CD4-positive, alpha-beta memory T cell (primary cell): Measurements from ENCODE around the gene CLSTN2. TPM values are rescaled to one million over a fixed set of nuclear protein-coding genes. Genes with fewer than 3 reads are reported as not detected.

Experiments
- CTCF ChIA-PET: fragments of 350-600 bp; sonication (Branson Sonifier 250); formaldehyde crosslinking; loops from one replicate; lab custom pipeline; 2021; ENCODE audit warnings: inconsistent platforms; ENCODE audit not compliant: partially characterized antibody; lab: Charles Lee
- POLR2A ChIA-PET: fragments of 350-600 bp; sonication (Branson Sonifier 250); formaldehyde crosslinking; loops from one replicate; lab custom pipeline; 2021; ENCODE audit not compliant: partially characterized antibody; lab: Charles Lee
- DNase-seq, 5 donors: peaks; one replicate each; pipeline versions ENCODE4 v3.0.0 to v3.0.0-alpha.2; 2020 to 2022; ENCODE audit warnings: mixed read lengths in 1 of 5
- H3K27ac ChIP-seq: one replicate; pipeline ENCODE4 v1.7.0; 2013; ENCODE audit warnings: low read depth, low read length
- H3K27me3 ChIP-seq: 2 replicates; pipeline ENCODE4 v1.7.0; 2013; ENCODE audit warnings: mild to moderate bottlenecking, low read length, moderate library complexity; ENCODE audit not compliant: insufficient read depth
- H3K36me3 ChIP-seq: 2 replicates; pipeline ENCODE4 v1.7.0; 2013; ENCODE audit warnings: mild to moderate bottlenecking, low read length, moderate library complexity; ENCODE audit not compliant: insufficient read depth
- H3K4me1 ChIP-seq: 2 replicates; pipeline ENCODE4 v1.7.0; 2013; ENCODE audit warnings: mild to moderate bottlenecking, low read length, moderate library complexity; ENCODE audit not compliant: insufficient read depth
- H3K4me3 ChIP-seq, 2 donors: one replicate each; pipeline ENCODE4 v1.7.0; 2013; ENCODE audit warnings: low read length in 2 of 2, mild to moderate bottlenecking in 1 of 2
- H3K9me3 ChIP-seq, 2 donors: one replicate each; pipeline ENCODE4 v1.7.0; 2013; ENCODE audit warnings: low read length in 2 of 2, control low read depth in 1 of 2; ENCODE audit not compliant: control insufficient read depth in 1 of 2
- H3K27ac Mint-ChIP-seq, 7 donors: one replicate each; pipeline ENCODE4 v1.8.0; 2020 to 2021; ENCODE audit warnings: mixed read lengths in 7 of 7, mild to moderate bottlenecking in 6 of 7, inconsistent platforms in 3 of 7, moderate library complexity in 3 of 7
- H3K27me3 Mint-ChIP-seq, 2 donors: one replicate each; pipeline ENCODE4 v1.8.0; 2020 to 2021; ENCODE audit warnings: mixed read lengths in 2 of 2
- H3K36me3 Mint-ChIP-seq, 2 donors: one replicate each; pipeline ENCODE4 v1.8.0; 2020 to 2021; ENCODE audit warnings: mixed read lengths in 2 of 2, inconsistent platforms in 1 of 2, mild to moderate bottlenecking in 1 of 2
- H3K4me1 Mint-ChIP-seq, 4 donors: one replicate each; pipeline ENCODE4 v1.8.0; 2020 to 2021; ENCODE audit warnings: mixed read lengths in 4 of 4, mild to moderate bottlenecking in 1 of 4
- H3K4me3 Mint-ChIP-seq, 8 donors: one replicate each; pipeline ENCODE4 v1.8.0; 2020 to 2021; ENCODE audit warnings: mixed read lengths in 8 of 8, mild to moderate bottlenecking in 7 of 8, moderate library complexity in 6 of 8, inconsistent platforms in 3 of 8
- H3K9me3 Mint-ChIP-seq, 8 donors: one replicate each; pipeline ENCODE4 v1.8.0; 2020 to 2021; ENCODE audit warnings: mixed read lengths in 8 of 8, mild to moderate bottlenecking in 5 of 8, inconsistent platforms in 3 of 8, moderate library complexity in 1 of 8
- intact Hi-C: fragments of 100-400 bp; cut with micrococcal nuclease; formaldehyde crosslinking; loops from one replicate; pipeline ENCODE4 v1.15.1; 2023
- polyA plus RNA-seq, 2 donors: library from polyadenylated mRNA; unstranded; fragments of 300-500 nt; fragmentation: Illumina TruSeq; gene quantifications; one replicate each; pipeline ENCODE4 v1.2.3, GENCODE V29; 2021
- total RNA-seq, 2 experiments: library from RNA; stranded (reverse); gene quantifications; one replicate each; pipeline ENCODE4 v1.2.3, GENCODE V29; 2021

The CLSTN2 gene
- total and polyA plus RNA-seq, 4 experiments from 2014 or later = not detected

DNA sequence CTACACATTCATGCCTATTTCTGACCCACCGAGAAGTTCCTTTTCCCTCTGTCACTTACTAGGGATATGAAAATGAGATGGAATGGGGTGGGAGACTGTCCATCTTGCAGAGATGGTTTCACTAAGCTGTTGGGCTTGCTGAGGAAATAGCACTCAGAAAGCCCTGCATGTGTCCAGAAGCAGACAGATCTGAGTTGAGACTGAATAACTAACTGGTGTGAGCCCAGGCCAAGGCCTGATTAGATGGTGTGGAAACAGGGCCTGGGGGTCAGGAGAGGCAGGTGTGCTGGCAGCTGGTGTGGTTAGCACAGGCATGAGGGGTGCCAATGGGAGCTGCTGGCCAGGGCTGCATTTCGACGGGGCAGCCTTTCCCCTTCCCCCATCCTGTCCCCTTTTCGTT is 72.1 kb downstream of the CLSTN2 start:
- peaks cover 0 to 2% (median 0%) of the 10 kb centered on the region in 8 donors for H3K9me3 Mint-ChIP-seq
- H3K4me1 Mint-ChIP-seq = no peaks in the 10 kb centered on the region
- intact Hi-C loops = no loop called here
- peaks cover 2 to 4% of the 10 kb centered on the region in 2 donors for H3K27me3 Mint-ChIP-seq
- no peaks in the 10 kb centered on the region for H3K4me1 ChIP-seq
- no peaks in the 10 kb centered on the region for H3K36me3 ChIP-seq
- no peak overlapping the region for H3K4me3 Mint-ChIP-seq
- no peaks in the 10 kb centered on the region for H3K36me3 Mint-ChIP-seq
- POLR2A ChIA-PET = no interaction called here
- CTCF ChIA-PET = no interaction called here
- H3K27ac Mint-ChIP-seq = no peak overlapping the region
- no peak overlapping the region for H3K4me3 ChIP-seq
- H3K9me3 ChIP-seq = no peaks in the 10 kb centered on the region
- DNase-seq = no peak
- H3K27ac ChIP-seq = no peak overlapping the region
- H3K27me3 ChIP-seq = no peaks in the 10 kb centered on the region

DNA sequence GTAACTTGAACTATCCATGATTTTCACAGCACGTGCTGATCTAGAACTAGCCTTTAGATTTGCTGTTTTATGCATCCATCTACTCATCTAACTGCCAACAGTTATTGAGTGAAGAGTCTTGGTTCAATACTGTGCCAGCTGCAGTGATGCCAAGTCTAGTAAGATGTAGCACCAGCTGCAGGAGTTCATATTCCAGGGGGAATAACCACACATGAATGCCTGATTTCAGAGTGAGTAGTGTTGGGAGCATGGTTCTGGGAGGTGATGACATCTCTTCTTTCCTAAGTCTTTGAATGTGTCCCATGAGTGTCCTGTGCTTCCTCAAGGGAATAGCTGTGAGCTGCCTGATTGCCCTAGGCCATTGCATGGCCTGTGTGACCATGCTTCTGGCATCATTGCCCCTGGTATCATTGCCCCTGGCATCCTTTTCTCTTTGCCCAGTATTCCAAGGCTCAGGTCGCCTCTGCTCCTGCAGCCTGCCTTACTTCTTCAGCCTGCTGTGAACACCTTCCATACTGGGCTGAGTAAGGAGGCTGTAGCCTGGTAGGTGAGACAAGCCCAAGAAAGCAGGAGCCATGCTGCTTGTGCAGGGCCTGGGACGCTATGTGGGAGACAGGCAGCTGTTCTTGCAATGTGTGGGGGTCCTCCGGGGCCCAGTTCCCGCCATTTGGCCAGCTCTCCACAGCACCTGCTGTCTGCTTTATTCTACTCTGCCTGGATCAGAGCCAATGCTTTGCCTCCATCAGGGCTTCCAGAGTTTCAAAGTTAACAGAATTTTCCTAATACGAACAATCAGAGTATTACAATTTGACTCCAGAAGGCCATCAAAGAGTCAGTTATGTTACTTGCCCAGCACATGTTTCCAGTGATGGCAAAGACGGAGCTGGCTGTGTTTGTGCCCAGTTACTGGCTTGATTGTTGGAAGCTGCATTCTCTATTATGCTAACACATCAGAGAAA is 73.2 kb downstream of the CLSTN2 start:
- Mint-ChIP-seq H3K27ac (no peak overlapping the region), H3K9me3 (peaks cover 0 to 2% (median 0%) of the 10 kb centered on the region in 8 donors)

DNA sequence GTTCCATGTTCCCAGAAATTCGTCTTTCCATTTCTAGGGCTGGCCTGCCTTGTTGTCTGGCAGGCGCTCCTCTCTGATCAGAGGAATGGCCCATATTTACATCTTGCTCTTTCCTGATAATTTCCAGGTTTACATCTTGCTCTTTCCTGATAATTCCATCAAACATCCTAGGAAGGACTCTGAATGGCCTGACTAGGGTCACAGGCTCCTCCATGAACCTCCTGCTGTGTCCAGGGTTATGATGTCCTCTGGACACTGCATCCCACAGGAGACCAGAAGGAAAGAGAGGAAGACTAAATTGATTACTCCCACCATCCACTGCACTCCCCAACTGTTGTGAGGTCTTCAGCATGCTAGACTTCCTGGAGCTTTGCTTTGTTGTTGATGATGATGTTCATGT is 75.4 kb downstream of the CLSTN2 start:
- H3K9me3 ChIP-seq = no peaks in the 10 kb centered on the region
- H3K4me3 ChIP-seq = no peak overlapping the region
- no peaks in the 10 kb centered on the region for H3K27me3 ChIP-seq
- no peaks in the 10 kb centered on the region for H3K4me1 ChIP-seq
- CTCF ChIA-PET = no interaction called here
- no peaks in the 10 kb centered on the region for H3K36me3 ChIP-seq
- POLR2A ChIA-PET = no interaction called here
- H3K27ac ChIP-seq = no peak overlapping the region
- H3K4me1 Mint-ChIP-seq = no peaks in the 10 kb centered on the region
- no peak overlapping the region for H3K27ac Mint-ChIP-seq
- DNase-seq = no peak
- intact Hi-C loops = no loop called here
- no peak overlapping the region for H3K4me3 Mint-ChIP-seq
- no peaks in the 10 kb centered on the region for H3K36me3 Mint-ChIP-seq
- H3K27me3 Mint-ChIP-seq = peaks cover 1 to 2% of the 10 kb centered on the region in 2 donors
- H3K9me3 Mint-ChIP-seq = no peaks in the 10 kb centered on the region

More for the DNA sequence above, 73.2 kb downstream of the CLSTN2 start:
- no peaks in the 10 kb centered on the region for H3K36me3 Mint-ChIP-seq
- peaks cover 2 to 3% of the 10 kb centered on the region in 2 donors for H3K27me3 Mint-ChIP-seq
- no peak overlapping the region for H3K4me3 Mint-ChIP-seq
- Histone ChIP-seq H3K9me3 (no peaks in the 10 kb centered on the region), H3K36me3 (no peaks in the 10 kb centered on the region), H3K4me1 (no peaks in the 10 kb centered on the region), H3K27me3 (no peaks in the 10 kb centered on the region), H3K4me3 (no peak overlapping the region), H3K27ac (no peak overlapping the region)
- CTCF ChIA-PET = no interaction called here
- no peak for DNase-seq
- H3K4me1 Mint-ChIP-seq = no peaks in the 10 kb centered on the region
- POLR2A ChIA-PET = no interaction called here
- intact Hi-C loops = no loop called here

GRCh38 chr3:140011086-140011485 is 76.1 kb downstream of the CLSTN2 start:
- CTCF ChIA-PET = no interaction called here
- intact Hi-C loops = no loop called here

DNA sequence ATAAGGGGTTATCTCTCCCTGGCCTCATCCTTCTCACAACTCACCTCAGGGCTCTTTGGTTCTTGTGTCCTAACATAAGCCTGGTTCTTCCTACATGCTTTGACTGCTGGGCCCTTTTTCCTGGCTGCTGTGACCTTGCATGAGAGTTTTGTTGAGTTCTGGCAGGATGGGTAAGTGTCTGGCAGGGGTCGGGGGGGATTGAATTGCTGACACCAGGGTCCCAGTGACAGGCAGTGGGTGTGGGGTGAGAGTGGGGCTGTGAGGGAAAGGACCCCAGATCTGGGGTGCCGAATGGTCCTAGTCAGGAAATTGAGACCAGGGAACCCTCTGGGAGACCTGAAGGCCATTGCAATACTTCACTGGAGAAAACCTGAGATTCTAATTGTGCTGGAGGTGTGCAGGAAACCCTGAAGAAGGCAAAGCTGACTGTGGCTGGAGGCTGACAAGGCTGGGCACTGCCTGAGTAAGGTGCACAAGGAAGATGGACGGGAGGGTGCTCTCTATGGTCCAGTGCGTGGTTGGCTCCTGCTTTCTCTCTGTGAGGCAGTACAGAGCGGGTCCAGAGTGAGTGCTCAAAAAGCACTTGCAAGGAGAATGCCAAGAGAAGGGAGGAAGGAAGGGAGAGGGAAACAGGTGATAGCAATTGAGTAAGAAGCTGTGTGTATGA is 76.8 kb downstream of the CLSTN2 start:
- Mint-ChIP-seq H3K27me3 (peaks cover 0 to 2% of the 10 kb centered on the region in 2 donors), H3K36me3 (no peaks in the 10 kb centered on the region), H3K4me3 (no peak overlapping the region), H3K4me1 (no peaks in the 10 kb centered on the region), H3K9me3 (no peaks in the 10 kb centered on the region), H3K27ac (no peak overlapping the region)
- Histone ChIP-seq H3K4me1 (no peaks in the 10 kb centered on the region), H3K4me3 (no peak overlapping the region), H3K36me3 (no peaks in the 10 kb centered on the region), H3K27me3 (no peaks in the 10 kb centered on the region), H3K9me3 (no peaks in the 10 kb centered on the region), H3K27ac (no peak overlapping the region)
- intact Hi-C loops = no loop called here
- ChIA-PET POLR2A (no interaction called here), CTCF (no interaction called here)
- no peak for DNase-seq

More at GRCh38 chr3:140011086-140011485, 76.1 kb downstream of the CLSTN2 start:
- no peaks in the 10 kb centered on the region for H3K36me3 Mint-ChIP-seq
- Histone ChIP-seq H3K9me3 (no peaks in the 10 kb centered on the region), H3K36me3 (no peaks in the 10 kb centered on the region), H3K27me3 (no peaks in the 10 kb centered on the region), H3K4me1 (no peaks in the 10 kb centered on the region), H3K4me3 (no peak overlapping the region), H3K27ac (no peak overlapping the region)
- no peak overlapping the region for H3K27ac Mint-ChIP-seq
- POLR2A ChIA-PET = no interaction called here
- no peaks in the 10 kb centered on the region for H3K4me1 Mint-ChIP-seq
- DNase-seq = no peak
- H3K27me3 Mint-ChIP-seq = peaks cover 0 to 2% of the 10 kb centered on the region in 2 donors
- no peak overlapping the region for H3K4me3 Mint-ChIP-seq
- H3K9me3 Mint-ChIP-seq = no peaks in the 10 kb centered on the region

- intact Hi-C loops = no loop called here
- Mint-ChIP-seq H3K4me3 (no peak overlapping the region), H3K9me3 (peaks cover 0 to 1% (median 0%) of the 10 kb centered on the region in 8 donors), H3K36me3 (no peaks in the 10 kb centered on the region), H3K4me1 (no peaks in the 10 kb centered on the region), H3K27ac (no peak overlapping the region), H3K27me3 (peaks cover 0 to 2% of the 10 kb centered on the region in 2 donors)
- Histone ChIP-seq H3K4me3 (no peak overlapping the region), H3K27ac (no peak overlapping the region), H3K9me3 (no peaks in the 10 kb centered on the region), H3K4me1 (no peaks in the 10 kb centered on the region), H3K27me3 (no peaks in the 10 kb centered on the region), H3K36me3 (no peaks in the 10 kb centered on the region)
- ChIA-PET CTCF (no interaction called here), POLR2A (no interaction called here)
- no peak for DNase-seq
These were observed 78.2 kb downstream of the CLSTN2 start for GRCh38 chr3:140013220-140013619.

- H3K27me3 Mint-ChIP-seq = peaks cover 0 to 2% of the 10 kb centered on the region in 2 donors
- ChIA-PET POLR2A (no interaction called here), CTCF (no interaction called here)
- H3K9me3 Mint-ChIP-seq = peaks cover 0 to 1% (median 0%) of the 10 kb centered on the region in 8 donors
- no peak overlapping the region for H3K4me3 Mint-ChIP-seq
- DNase-seq = no peak
- Histone ChIP-seq H3K4me3 (no peak overlapping the region), H3K4me1 (no peaks in the 10 kb centered on the region), H3K36me3 (no peaks in the 10 kb centered on the region), H3K9me3 (no peaks in the 10 kb centered on the region), H3K27ac (no peak overlapping the region), H3K27me3 (no peaks in the 10 kb centered on the region)
- H3K36me3 Mint-ChIP-seq = no peaks in the 10 kb centered on the region
- H3K4me1 Mint-ChIP-seq = no peaks in the 10 kb centered on the region
- intact Hi-C loops = no loop called here
- no peak overlapping the region for H3K27ac Mint-ChIP-seq
These were observed 80.0 kb downstream of the CLSTN2 start for GRCh38 chr3:140014831-140015495.
